GM23248 (cell line): Measurements from ENCODE around the gene SGPP1. TPM values are rescaled to one million over a fixed set of nuclear protein-coding genes. Genes with fewer than 3 reads are reported as not detected.

Source experiments
- DNase-seq: peaks from one replicate; pipeline ENCODE4 v3.0.0-alpha.2; 2015
- H2AFZ ChIP-seq: fragments of 200-600 bp; sonication (generic); 2 replicates; pipeline ENCODE4 v1.6.1; 2016; ENCODE audit warnings: antibody characterized with exemption
- H3F3A ChIP-seq: fragments of 200-600 bp; sonication (generic); 2 replicates; pipeline ENCODE4 v1.6.1; 2016; ENCODE audit warnings: mild to moderate bottlenecking, antibody characterized with exemption, mixed run types; ENCODE audit not compliant: insufficient read depth
- H3K27ac ChIP-seq: fragments of 200-600 bp; sonication (generic); 2 replicates; pipeline ENCODE4 v1.5.1; 2016; ENCODE audit warnings: mild to moderate bottlenecking
- H3K27me3 ChIP-seq: fragments of 200-600 bp; sonication (generic); replicated peaks from 2 replicates; pipeline ENCODE4 v1.6.1; 2016; ENCODE audit warnings: mild to moderate bottlenecking; ENCODE audit not compliant: insufficient read depth
- H3K36me3 ChIP-seq: fragments of 200-600 bp; sonication (generic); 2 replicates; pipeline ENCODE4 v1.6.1; 2016; ENCODE audit warnings: low read depth, mild to moderate bottlenecking
- H3K4me1 ChIP-seq: fragments of 200-600 bp; sonication (generic); 2 replicates; pipeline ENCODE4 v1.6.1; 2016; ENCODE audit warnings: mild to moderate bottlenecking; ENCODE audit not compliant: insufficient read depth
- H3K4me2 ChIP-seq: fragments of 200-600 bp; sonication (generic); one replicate; pipeline ENCODE4 v1.6.1; 2016; ENCODE audit warnings: mild to moderate bottlenecking; ENCODE audit not compliant: unreplicated experiment
- H3K4me3 ChIP-seq: fragments of 200-600 bp; sonication (generic); 2 replicates; pipeline ENCODE4 v1.5.1; 2016; ENCODE audit warnings: mild to moderate bottlenecking
- H3K79me2 ChIP-seq: fragments of 200-600 bp; sonication (generic); 2 replicates; pipeline ENCODE4 v1.6.1; 2016; ENCODE audit warnings: mild to moderate bottlenecking; ENCODE audit not compliant: insufficient read depth
- H3K9ac ChIP-seq: fragments of 200-600 bp; sonication (generic); 2 replicates; pipeline ENCODE4 v1.6.1; 2016; ENCODE audit warnings: mild to moderate bottlenecking
- H3K9me2 ChIP-seq: fragments of 200-600 bp; sonication (generic); 2 replicates; pipeline ENCODE4 v1.6.1; 2016; ENCODE audit warnings: mixed run types, mild to moderate bottlenecking, moderate library complexity; ENCODE audit not compliant: insufficient read depth
- H3K9me3 ChIP-seq: fragments of 200-600 bp; sonication (generic); one replicate; pipeline ENCODE4 v1.6.1; 2017; ENCODE audit warnings: low read depth
- H4K20me1 ChIP-seq: fragments of 200-600 bp; sonication (generic); 2 replicates; pipeline ENCODE4 v1.6.0; 2016; ENCODE audit not compliant: insufficient read depth
- EZH2 ChIP-seq: fragments of 200-600 bp; sonication (generic); IDR thresholded peaks from 2 replicates; pipeline ENCODE4 v1.6.1; 2018; ENCODE audit warnings: antibody characterized with exemption, mild to moderate bottlenecking; ENCODE audit not compliant: insufficient read depth, poor library complexity, severe bottlenecking
- EZH2phosphoT487 ChIP-seq: fragments of 200-600 bp; sonication (generic); IDR thresholded peaks from 2 replicates; pipeline ENCODE4 v1.6.1; 2018; ENCODE audit warnings: antibody characterized with exemption, moderate library complexity, mild to moderate bottlenecking, low read depth; ENCODE audit not compliant: insufficient read depth
- WGBS, 2 experiments: methylation state at CpG; one replicate each; pipeline ENCODE4 v1.1.6; 2015 to 2017; ENCODE audit warnings: low lambda C conversion rate in 2 of 2, low coverage in 1 of 2; ENCODE audit errors: missing lambda C conversion rate in 2 of 2; 5-methylcytosine and 5-hydroxymethylcytosine counted together
- in situ Hi-C: fragments of 300-500 bp; cut with MboI; formaldehyde crosslinking; loops from 2 replicates; pipeline ENCODE4 v1.15.0; 2020
- polyA plus RNA-seq: library from polyadenylated mRNA; unstranded; fragments of >200 nt; fragmentation: Nextera tagmentation; extraction: Ambion mirVana; gene quantifications from 2 replicates; pipeline ENCODE4 v1.2.1, GENCODE V29; 2016
- total RNA-seq: library from RNA; depleted of rRNA; stranded (reverse); fragments of >200 nt; shearing (Covaris generic); gene quantifications from 2 replicates; pipeline ENCODE4 v1.2.3, GENCODE V29; 2014

SGPP1 gene
- total and polyA plus RNA-seq, 2 experiments from 2014 or later = 19.6 to 44.5 TPM

DNA sequence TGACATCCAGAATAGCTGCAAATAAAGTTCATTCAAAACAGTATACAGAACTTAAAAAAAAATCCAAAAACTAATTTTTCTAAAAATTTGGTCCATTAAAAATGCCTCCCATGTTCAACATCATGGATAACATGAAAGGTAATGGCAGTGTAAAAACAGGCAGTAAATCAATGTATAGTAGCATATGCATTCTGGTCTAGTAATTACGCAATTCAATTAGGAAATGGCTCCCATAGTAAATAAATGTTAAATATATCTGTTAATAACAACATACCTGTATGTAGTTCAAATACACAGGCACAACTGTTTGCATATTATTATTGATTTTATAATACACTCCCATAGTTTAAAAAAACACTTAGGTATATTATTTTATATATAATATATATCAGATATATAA is 42.5 kb downstream of the SGPP1 start:
- WGBS, 2 experiments = 98 to 100% methylated on average over 1 of the region's 1 CpG
- Histone ChIP-seq H3K27me3 (no peaks in the 10 kb centered on the region), H4K20me1 (no peaks in the 10 kb centered on the region), H3K27ac (no peak overlapping the region), H3K4me1 (no peaks in the 10 kb centered on the region), H3K9me3 (no peaks in the 10 kb centered on the region), H3K4me3 (no peak overlapping the region), H3K36me3 (no peaks in the 10 kb centered on the region), H3K4me2 (no peak overlapping the region), H3K79me2 (no peaks in the 10 kb centered on the region), H3K9ac (no peak overlapping the region), H3F3A (no peaks in the 10 kb centered on the region), H3K9me2 (no peaks in the 10 kb centered on the region), H2AFZ (no peak overlapping the region)
- in situ Hi-C loops = no loop called here
- TF ChIP-seq EZH2phosphoT487 (no peak), EZH2 (no peak)
- DNase-seq = no peak

DNA sequence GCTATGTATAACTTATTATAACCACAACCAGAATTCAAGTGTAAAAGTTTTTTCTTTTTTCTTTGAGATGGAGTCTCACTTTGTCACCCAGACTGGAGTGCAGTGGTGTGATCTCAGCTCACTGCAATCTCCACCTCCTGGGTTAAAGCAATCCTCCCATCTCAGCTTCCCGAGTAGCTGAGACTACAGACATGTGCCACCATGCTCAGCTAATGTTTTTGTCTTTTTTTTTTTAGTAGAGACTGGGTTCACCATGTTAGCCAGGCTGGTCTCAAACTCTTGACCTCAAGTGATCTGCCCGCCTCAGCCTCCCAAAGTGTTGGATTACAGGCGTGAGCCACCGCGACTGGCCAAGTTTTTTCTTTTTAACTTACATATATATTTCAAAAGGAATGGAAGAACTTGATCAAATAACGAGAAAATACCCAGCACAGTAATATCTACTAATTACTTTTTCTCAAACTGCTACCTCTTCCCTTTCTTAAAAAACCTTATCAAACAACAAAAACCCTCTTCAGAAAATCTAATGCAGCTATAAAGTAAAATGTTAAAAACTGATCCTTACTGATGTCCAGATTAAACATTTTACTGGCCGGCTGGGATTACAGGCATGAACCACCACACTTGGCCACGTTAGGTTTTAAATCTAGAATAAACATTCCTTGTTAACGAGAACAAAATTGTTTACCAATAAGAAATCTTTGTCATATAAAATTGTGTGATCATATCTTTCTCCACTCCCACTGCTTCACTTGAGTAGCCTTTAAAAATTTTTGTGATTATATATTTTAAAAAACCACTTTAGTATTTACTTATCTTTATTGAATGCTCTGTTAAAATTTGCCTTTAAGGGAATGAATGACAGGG is 44.9 kb downstream of the SGPP1 start:
- Histone ChIP-seq H3K4me3 (no peak overlapping the region), H3F3A (0 out of 2 replicates have a peak, but pooled peaks cover 3% of the 10 kb centered on the region), H4K20me1 (no peaks in the 10 kb centered on the region), H3K9me3 (no peaks in the 10 kb centered on the region), H3K36me3 (no peaks in the 10 kb centered on the region), H3K4me2 (no peak overlapping the region), H3K27me3 (no peaks in the 10 kb centered on the region), H2AFZ (no peak overlapping the region), H3K9ac (no peak overlapping the region), H3K27ac (no peak overlapping the region), H3K4me1 (0 out of 2 replicates have a peak, but pooled peaks cover 3% of the 10 kb centered on the region), H3K9me2 (no peaks in the 10 kb centered on the region), H3K79me2 (no peaks in the 10 kb centered on the region)
- 93 to 94% methylated on average over 9 of the region's 9 CpGs for WGBS, 2 experiments
- in situ Hi-C loops = no loop called here
- no peak for DNase-seq
- TF ChIP-seq EZH2 = no peak
- no peak for TF ChIP-seq EZH2phosphoT487

DNA sequence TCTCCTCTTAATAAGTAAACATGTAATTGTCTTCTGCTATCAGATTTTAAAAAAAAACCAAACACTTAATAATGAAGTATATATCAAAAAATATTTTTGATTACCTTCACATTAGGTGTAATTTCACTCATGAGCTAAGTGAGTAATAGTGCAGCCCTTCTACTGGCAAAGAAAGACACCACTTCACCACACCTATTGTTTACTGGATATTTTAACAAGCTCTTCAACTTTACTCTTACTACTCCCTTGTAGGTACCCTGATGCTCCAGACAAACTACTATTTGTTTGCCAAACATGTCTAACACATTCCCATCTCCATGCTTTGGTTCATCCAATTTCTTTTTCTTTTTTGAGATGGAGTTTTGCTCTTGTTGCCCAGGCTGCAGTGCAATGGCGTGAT is 49.3 kb downstream of the SGPP1 start:
- Histone ChIP-seq H3K36me3 (no peaks in the 10 kb centered on the region), H3K79me2 (no peaks in the 10 kb centered on the region), H2AFZ (no peak overlapping the region), H3K4me3 (no peak overlapping the region), H3K4me1 (0 out of 2 replicates have a peak, but pooled peaks cover 3% of the 10 kb centered on the region), H3K27me3 (no peaks in the 10 kb centered on the region), H3K27ac (no peak overlapping the region), H3K9me2 (no peaks in the 10 kb centered on the region), H4K20me1 (no peaks in the 10 kb centered on the region), H3F3A (peaks cover 3% of the 10 kb centered on the region; the same call in 1 of the 2 replicates), H3K9me3 (no peaks in the 10 kb centered on the region), H3K9ac (no peak overlapping the region), H3K4me2 (no peak overlapping the region)
- in situ Hi-C loops = no loop called here
- DNase-seq = no peak
- 100% methylated on average over 1 of the region's 1 CpG for WGBS, 2 experiments
- TF ChIP-seq EZH2phosphoT487 = no peak
- no peak for TF ChIP-seq EZH2

DNA sequence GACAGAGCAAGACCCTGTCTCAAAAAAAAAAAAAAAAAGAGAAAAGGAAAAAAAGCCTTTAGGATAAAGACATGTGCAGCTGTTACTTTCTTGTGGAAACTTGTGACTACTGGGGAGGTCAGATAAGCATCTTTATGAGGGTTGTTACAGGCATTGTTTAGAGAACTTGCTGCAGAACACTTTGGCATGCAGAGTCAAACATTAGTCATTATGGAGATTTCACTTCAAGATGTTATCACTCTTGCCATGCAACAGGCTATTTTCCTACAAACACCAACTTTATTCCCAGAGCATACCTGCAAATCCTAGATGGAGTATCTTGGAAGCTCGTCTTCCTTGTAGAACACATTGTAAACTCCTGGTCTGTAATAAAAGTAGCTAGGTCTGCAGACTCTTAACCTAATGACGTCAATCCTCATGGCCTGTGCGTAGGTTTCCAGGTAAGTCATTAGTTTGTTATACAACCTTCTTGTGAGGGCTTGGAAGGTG is 49.9 kb downstream of the SGPP1 start:
- Histone ChIP-seq H3K9me2 (no peaks in the 10 kb centered on the region), H3K4me1 (0 out of 2 replicates have a peak, but pooled peaks cover 3% of the 10 kb centered on the region), H3K9me3 (no peaks in the 10 kb centered on the region), H3K27ac (no peak overlapping the region), H3F3A (peaks cover 3% of the 10 kb centered on the region; the same call in 1 of the 2 replicates), H4K20me1 (no peaks in the 10 kb centered on the region), H3K4me2 (no peak overlapping the region), H3K9ac (no peak overlapping the region), H3K36me3 (no peaks in the 10 kb centered on the region), H2AFZ (no peak overlapping the region), H3K79me2 (no peaks in the 10 kb centered on the region), H3K27me3 (no peaks in the 10 kb centered on the region), H3K4me3 (no peak overlapping the region)
- in situ Hi-C loops = no loop called here
- TF ChIP-seq EZH2phosphoT487 = no peak
- no peak for TF ChIP-seq EZH2
- 92 to 98% methylated on average over 3 of the region's 3 CpGs for WGBS, 2 experiments
- peak; percentile 63 for DNase-seq
